Esophagus muscularis mucosa (tissue), 4 donors: ENCODE results near the gene NLRC3.

ENCODE experiments used
- CTCF ChIP-seq, 3 experiments: fragments of 200-600 bp in 2 of 3; fragments of 450-650 bp in 1 of 3; sonication (generic) in 2 of 3; IDR thresholded peaks; one replicate each; pipeline ENCODE4 v1.5.1; 2017 to 2019; ENCODE audit warnings: antibody characterized with exemption in 3 of 3, mild to moderate bottlenecking in 2 of 3, moderate library complexity in 1 of 3
- EP300 ChIP-seq: sonication (generic); formaldehyde crosslinking; IDR thresholded peaks from one replicate; pipeline ENCODE4 v1.6.1; 2017; ENCODE audit warnings: antibody characterized with exemption
- POLR2A ChIP-seq: fragments of 450-650 bp; IDR thresholded peaks from one replicate; pipeline ENCODE4 v1.6.1; 2017; ENCODE audit warnings: antibody characterized with exemption, moderate library complexity, mild to moderate bottlenecking, low read depth
- POLR2AphosphoS5 ChIP-seq, 2 donors: sonication (generic); formaldehyde crosslinking; IDR thresholded peaks; one replicate each; pipeline ENCODE4 v1.6.1; 2017; ENCODE audit warnings: antibody characterized with exemption in 2 of 2

- TF ChIP-seq CTCF (IDR thresholded peaks at IDR 0.05) (no peak), EP300 (no peak), POLR2AphosphoS5 (IDR thresholded peaks at IDR 0.05) (no peak), POLR2A (no peak)
These were observed 84.8 kb downstream of the NLRC3 start for GRCh38 chr16:3492356-3492755.
